Measurements from ENCODE around the gene POLR3B. TPM values are rescaled to one million over a fixed set of nuclear protein-coding genes. Genes with fewer than 3 reads are reported as not detected.
A peak's percentile ranks its signal among the peaks of the same experiment; 100 is the strongest.
"Not testable (repeated sequence)": the region's sequence is repeated elsewhere in the genome, so short reads cannot be mapped to it uniquely, and the experiment has no call there.

Gene POLR3B
- 12.6 TPM for total RNA-seq

GRCh38 chr12:106357549-106358395 lies at the start of gene POLR3B:
POLR3B (plus strand) TSS chr12:106357748; CDS start chr12:106357880, 132 bp downstream.
- DNase-seq = peak; percentile 95

DNA sequence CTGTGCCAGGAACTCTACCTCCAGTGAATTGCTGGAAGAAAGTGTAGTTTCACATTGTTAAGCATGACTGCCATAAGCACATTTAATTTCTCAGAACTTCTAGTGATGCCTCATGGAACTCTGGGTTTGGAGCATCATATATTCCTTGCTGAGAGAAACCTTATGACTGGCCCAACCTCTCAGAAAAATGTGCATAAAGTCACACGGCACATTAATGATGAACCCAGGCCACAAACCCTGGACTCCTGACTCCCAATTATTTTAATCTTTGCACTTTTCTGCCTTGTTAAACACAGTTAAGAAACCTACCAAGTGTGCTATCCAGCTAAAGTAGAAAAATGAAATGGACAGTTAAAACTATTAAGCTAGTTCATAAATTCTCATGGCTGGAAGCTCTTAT lies 49.4 kb upstream of the POLR3B start:
- no peak for DNase-seq

GRCh38 chr12:106308611-106309010 lies 48.9 kb upstream of the POLR3B start:
- DNase-seq = no peak

DNA sequence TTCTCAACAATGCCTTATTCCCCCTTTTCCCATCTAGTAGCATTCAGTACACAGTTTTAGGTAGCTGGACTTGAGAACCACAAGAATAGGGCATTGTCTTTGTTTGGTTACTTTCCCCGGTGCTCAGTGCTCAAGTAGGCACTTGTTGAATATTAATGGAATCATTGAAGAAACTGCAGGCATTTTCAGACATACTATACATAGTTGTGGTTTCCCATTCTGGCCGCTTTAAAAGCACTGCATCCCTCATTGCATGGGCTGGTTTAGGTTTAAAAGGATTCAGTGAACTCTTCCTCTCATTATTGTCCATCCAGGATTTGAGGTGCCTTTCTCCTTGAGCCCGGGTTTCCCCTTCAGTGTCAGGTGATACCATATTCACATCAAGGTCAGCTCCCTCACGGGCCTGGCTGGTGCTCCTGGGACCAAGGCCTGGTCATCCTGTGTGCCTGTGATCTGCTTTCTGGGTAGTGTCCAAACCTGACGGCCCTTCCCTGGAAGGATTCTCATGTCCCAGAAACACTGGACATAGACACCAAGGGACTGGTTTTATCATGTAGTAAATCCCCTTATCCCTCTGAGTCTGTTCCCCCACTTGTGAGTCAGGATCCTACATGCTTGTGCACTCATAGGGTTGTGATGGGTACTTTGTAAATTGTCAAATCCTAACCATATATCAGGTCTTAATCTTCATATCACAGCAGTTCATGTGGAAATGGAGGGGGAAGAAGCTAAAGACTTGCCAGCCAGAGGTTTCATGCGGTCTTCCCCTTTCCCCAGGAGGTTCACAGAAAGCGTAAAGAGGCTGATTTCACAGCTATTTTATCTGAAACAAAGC lies 47.7 kb upstream of the POLR3B start:
- no peak for DNase-seq

DNA sequence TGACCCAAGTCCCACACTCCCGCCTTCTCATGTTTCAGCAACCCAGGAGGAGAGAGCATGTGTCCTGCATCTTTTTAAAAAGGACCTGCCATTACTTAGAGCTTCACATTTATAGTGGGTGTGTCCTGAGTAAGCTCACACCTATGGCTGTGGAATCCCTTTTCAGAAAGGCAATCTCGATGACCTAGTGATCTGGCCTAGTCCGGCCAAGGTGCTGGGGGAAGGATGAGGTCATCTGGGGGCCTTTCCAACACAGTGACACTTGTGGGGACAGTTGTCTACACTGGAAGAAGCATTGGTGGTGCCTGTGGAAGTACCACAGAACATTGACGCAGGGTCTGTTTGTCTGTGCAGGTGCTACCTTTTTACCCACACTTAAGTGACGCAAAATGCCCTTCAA lies 46.9 kb upstream of the POLR3B start:
- no peak for DNase-seq

DNA sequence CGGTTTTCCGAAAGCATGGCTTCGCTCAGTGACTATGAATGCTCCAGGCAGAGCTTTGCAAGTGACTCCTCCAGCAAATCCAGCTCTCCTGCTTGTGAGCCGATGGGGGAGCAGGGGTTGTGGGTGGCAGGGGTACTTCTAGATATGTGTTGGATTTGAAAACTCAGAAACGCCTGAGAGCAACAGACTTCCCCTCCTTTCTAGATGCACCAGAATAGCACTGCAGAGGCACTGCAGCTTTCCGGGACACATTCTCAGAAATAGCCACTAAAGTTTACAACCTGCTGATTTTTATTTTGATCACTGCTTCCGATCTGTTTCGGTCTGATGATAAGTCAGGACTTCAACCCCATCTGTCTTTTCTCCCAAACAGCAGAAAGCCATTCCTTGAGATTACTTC lies 46.4 kb upstream of the POLR3B start:
- DNase-seq = no peak

DNA sequence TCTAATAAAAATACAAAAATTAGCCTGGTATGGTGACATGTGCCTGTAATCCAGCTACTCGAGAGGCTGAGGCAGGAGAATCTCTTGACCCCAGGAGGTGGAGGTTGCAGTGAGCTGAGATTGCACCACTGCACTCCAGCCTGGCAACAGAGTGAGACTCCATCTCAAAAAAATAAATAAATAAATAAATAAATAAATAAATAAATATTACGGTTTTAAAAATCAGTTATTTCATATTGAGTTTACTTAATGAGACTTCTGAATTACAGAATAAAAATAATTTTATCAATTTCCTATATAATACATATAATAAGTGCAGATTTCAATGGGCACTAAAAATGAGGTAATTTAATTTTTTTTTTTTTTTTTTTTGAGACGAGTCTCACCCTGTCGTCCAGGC lies 44.1 kb upstream of the POLR3B start:
- not testable (repeated sequence) for DNase-seq

GRCh38 chr12:106315523-106315922 lies 42.0 kb upstream of the POLR3B start:
- DNase-seq = no peak

DNA sequence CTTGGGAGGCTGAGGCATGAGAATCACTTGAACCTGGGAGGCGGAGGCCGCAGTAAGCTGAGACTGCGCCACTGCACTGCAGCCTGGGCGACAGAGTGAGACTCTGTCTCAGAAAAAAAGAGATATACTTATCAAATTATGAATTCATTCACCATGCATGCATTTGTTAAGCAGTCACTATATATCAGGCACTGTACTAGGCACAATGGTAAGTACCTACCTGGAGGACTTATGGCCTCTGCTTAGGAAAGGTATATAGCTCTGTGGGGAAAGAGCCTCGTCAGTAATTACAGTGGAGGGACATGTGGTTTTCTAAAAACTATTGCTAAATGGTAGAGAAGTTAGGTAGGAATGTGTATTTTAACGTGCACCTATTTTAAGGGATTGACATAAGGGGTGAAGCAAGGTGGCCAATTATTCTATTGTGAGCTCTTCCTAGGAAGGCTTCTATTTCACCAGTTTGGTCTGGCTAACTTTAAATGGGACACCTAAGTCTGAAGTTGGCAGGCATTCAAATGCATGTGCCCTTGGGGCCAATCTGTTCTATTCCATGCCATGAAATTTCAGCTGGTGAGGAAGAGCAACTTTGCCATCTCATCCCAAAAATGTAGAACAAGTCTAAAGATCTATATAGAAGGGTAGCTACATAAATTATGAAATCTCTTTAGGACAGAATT lies 40.0 kb upstream of the POLR3B start:
- no peak for DNase-seq

DNA sequence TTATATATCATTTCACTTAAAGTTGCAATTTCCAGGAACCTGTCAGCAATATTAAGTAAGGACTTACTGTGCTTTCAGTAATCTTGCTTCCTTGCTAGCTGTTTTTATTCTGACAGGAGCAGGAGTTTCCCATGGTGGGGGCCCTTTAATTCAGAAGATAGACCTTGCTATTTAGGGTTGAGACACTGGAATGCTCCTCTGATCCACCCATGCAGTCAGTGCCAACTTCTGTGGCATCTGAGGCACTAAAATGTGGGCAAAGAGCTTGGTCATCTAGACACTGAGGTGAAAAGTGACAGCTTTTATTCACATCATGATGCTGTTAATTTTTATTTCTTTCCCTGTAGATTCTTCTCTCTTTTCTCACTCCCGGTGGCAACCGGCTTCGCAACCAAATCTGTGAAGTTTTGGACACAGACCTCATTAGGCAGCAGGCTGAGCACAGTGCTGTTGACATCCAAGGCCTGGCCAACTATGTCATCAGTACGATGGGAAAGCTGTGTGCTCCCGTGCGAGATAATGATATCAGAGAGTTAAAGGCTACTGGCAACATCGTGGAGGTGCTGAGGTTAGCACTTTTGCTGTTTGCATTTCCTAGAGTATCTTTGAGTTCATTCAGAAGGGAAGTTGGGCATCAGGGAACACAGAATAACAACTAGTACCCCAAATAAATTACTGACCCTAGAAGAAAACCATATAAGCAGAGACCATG lies 36.3 kb upstream of the POLR3B start:
- DNase-seq = no peak

GRCh38 chr12:106323537-106323936 lies 34.0 kb upstream of the POLR3B start:
- DNase-seq = no peak

GRCh38 chr12:106327309-106327869 lies 30.2 kb upstream of the POLR3B start:
- DNase-seq = no peak

- no peak for DNase-seq
Measured at GRCh38 chr12:106328735-106329134, 28.8 kb upstream of the POLR3B start.

DNA sequence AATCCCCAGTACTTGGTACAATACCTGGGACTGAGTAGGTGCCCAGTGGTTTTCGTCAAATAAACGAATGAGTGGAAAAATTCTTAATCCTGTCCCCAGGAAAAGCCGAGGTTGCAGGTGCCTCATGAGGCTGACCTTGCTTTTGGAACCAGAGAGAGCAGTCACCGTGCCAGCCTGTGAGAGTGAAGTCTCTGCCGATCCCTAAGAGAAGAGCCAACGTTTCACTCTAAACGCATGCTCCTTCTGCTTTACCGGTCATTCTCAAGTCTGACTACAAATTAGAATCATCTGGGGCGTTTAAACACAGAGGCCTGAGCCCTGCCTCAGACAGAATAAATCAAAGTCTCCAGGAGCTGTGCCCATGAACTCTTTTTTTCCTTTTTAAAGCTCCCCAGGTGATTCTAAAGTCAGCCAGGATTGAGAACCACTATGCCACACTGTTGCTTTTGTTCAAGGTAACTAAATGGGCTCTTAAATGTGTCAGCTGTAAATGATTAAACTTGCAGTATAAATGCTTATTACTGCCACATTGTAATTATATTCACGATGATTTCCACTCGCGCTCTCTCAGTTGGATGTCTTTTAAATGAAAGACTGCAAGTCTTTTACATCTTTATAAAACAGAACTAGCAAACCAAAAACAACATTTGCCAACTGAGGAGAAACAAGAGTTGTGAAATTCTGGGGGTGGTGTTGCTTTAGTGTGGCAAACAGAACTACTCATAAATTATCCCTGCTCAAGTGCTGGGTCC lies 28.1 kb upstream of the POLR3B start:
- no peak for DNase-seq

GRCh38 chr12:106331599-106331998 lies 25.9 kb upstream of the POLR3B start:
- DNase-seq = no peak

DNA sequence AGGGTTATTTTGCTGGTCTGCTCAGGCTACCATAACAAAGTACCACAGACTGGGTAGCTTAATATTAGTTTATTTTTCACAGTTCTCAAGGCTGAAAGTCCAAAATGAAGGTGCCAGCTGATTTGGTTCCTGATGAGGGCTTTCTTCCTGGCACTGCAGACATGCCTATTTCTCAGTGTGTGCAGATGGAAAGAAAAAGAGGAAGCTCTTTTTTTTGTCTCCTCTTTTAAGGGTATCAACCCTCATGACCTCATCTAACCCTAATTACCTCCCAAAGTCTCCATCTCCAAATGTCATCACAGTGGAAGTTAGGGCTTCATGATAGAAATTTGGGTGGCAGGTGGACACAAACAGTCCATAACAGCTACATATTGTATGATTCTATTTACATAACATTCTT lies 25.0 kb upstream of the POLR3B start:
- DNase-seq = no peak

- no peak for DNase-seq
Measured at GRCh38 chr12:106333010-106333409, 24.5 kb upstream of the POLR3B start.

GRCh38 chr12:106333756-106334155 lies 23.8 kb upstream of the POLR3B start:
- no peak for DNase-seq

DNA sequence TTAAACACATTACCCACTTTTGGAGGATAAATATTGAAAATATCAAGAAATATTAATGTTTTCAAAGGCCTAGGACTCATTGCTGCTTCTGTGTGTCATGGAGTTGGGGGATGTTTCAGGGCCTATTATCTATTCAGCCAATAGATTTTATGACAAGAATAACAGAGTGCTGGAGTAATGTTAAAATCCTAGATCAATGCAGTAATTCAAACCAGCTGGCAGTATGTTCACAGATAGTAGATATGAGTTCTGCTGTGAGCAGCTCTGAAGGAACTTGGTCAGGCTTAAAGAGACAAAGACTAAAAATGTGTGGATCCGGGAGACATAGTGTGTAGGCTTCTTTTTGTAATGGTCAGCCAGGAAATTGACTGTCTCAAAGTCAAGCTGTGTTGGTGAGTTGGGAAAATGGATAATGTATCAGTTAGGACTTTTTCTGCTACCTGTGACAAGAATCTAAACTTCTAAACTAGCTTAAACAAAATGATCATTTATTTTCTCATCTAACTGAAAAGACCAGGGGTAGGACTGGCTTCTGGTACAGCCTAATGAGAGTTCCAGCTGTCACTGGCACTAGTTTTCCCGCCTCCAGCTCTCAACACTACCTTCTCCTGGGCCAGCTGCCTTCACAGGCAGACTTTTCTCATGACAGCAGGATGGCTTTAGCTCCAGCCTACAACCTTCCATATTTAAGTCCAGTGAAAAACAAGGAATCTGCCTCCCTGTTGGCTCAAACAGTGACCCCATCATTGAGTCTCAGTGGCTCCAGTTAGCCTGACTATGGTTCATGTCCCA lies 16.3 kb upstream of the POLR3B start:
- DNase-seq = no peak
